ES-I3 (cell line): ENCODE measurements around the gene PRSS57.

Source experiments
- H3K36me3 ChIP-seq: 2 replicates; pipeline ENCODE4 v1.6.1; 2013; ENCODE audit warnings: mild to moderate bottlenecking, low read length, control low read depth, moderate library complexity; ENCODE audit not compliant: insufficient read depth
- H3K4me1 ChIP-seq: 2 replicates; pipeline ENCODE4 v1.6.1; 2013; ENCODE audit warnings: mild to moderate bottlenecking, control low read depth, low read length; ENCODE audit not compliant: insufficient read depth
- H3K9ac ChIP-seq: 2 replicates; pipeline ENCODE4 v1.6.1; 2013; ENCODE audit warnings: low read depth, mild to moderate bottlenecking, low read length, moderate library complexity
- H3K9me3 ChIP-seq: 2 replicates; pipeline ENCODE4 v1.6.1; 2013; ENCODE audit warnings: mild to moderate bottlenecking, low read length, moderate library complexity; ENCODE audit not compliant: control insufficient read depth, insufficient read depth

PRSS57 gene

GRCh38 chr19:648305-648704 is 46.9 kb downstream of the PRSS57 start:
- Histone ChIP-seq H3K9me3 (no peaks in the 10 kb centered on the region), H3K4me1 (no peaks in the 10 kb centered on the region), H3K9ac (no peak overlapping the region), H3K36me3 (peaks cover 3% of the 10 kb centered on the region)

- no peaks in the 10 kb centered on the region for H3K9me3 ChIP-seq
- no peak overlapping the region for H3K9ac ChIP-seq
- no peaks in the 10 kb centered on the region for H3K4me1 ChIP-seq
- H3K36me3 ChIP-seq, result peaks cover 3% of the 10 kb centered on the region
Observed at GRCh38 chr19:647566-648284, 47.5 kb downstream of the PRSS57 start.

DNA sequence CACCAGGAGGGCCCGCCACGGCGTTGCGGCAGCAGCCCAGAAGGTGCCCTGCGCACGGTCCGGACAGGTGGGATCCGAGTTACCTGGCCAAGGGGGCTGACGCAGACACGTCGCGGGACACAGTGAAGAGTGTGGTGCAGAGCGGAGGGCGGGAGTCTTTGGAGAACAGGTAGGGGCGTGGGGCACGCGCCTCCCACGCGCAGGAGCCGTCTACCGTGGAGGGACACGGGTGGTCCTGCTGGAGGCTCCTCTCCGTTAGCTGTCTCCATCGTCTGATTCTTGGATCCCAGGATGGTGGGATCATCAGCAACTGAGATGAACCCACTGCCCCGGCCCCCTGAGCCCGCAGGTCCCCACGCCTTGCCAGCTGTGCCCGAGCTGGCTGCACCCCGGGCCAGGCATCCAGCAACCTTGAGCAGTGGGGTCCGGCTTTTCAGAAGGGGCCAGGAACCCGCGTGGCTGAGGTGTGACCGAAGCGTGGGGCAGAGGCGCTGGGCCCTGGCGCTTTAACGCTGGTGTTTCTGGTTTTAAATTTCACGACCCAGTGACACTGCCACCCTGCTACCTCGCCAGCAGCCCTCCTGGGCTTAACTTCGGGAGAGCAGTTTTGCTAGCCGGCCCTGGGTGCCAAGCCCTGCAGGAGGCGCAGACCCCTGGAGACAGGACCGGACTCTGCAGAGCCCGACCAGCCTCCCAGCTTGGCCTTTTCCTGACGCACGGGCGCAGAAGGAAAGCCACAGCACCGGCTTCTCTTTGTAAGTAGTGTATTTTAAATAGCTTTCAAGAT is 48.3 kb downstream of the PRSS57 start:
- Histone ChIP-seq H3K9me3 (no peaks in the 10 kb centered on the region), H3K9ac (no peak overlapping the region), H3K4me1 (no peaks in the 10 kb centered on the region), H3K36me3 (peaks cover 3% of the 10 kb centered on the region)

- no peaks in the 10 kb centered on the region for H3K9me3 ChIP-seq
- H3K4me1 ChIP-seq, result no peaks in the 10 kb centered on the region
- peaks cover 3% of the 10 kb centered on the region for H3K36me3 ChIP-seq
- H3K9ac ChIP-seq, result no peak overlapping the region
Observed at GRCh38 chr19:645912-646778, 49.1 kb downstream of the PRSS57 start.

- H3K9ac ChIP-seq, result no peak overlapping the region
- peaks cover 3% of the 10 kb centered on the region for H3K36me3 ChIP-seq
- no peaks in the 10 kb centered on the region for H3K9me3 ChIP-seq
- no peaks in the 10 kb centered on the region for H3K4me1 ChIP-seq
Observed at GRCh38 chr19:644789-645188, 50.5 kb downstream of the PRSS57 start.

DNA sequence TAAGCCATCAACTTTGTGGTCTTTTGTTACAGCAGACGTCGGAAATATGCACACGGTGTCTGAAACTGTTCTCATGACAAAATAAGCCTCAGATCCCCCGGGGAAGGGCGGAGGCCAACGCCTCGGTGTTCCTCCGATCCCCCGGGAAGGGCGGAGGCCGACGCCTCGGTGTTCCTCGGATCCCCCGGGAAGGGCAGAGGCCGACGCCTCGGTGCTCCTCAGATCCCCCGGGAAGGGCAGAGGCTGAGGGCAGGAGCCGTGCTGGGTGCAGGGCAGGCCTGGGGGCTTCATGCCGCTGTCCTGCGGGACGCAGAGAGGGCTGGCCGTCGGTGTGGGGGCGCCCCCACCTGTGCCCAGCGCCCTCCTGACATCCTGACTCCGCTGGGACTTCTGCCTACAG is 50.9 kb downstream of the PRSS57 start:
- Histone ChIP-seq H3K9ac (no peak overlapping the region), H3K36me3 (peaks cover 3% of the 10 kb centered on the region), H3K4me1 (no peaks in the 10 kb centered on the region), H3K9me3 (no peaks in the 10 kb centered on the region)

DNA sequence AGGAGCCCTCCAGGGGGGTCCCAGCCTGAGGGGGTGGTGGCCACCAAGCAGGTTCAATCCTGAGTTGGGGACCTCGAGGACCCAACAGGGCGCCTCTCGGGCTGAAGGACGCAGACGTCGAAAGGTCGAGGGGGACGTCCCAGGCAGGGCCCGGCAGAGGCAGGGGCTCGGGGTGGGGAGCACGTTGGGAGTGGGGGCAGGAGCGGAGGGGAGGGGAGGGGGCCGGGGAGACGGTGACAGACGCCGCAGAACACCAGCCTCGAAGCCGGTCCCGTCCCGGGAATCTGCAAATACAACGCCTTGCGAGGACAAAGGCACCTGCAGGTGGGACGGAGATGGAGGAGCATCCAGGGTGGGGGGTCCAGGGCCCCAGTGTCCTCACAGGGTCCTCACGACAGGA is 51.5 kb downstream of the PRSS57 start:
- no peaks in the 10 kb centered on the region for H3K9me3 ChIP-seq
- no peaks in the 10 kb centered on the region for H3K4me1 ChIP-seq
- no peak overlapping the region for H3K9ac ChIP-seq
- H3K36me3 ChIP-seq, result peaks cover 3% of the 10 kb centered on the region

DNA sequence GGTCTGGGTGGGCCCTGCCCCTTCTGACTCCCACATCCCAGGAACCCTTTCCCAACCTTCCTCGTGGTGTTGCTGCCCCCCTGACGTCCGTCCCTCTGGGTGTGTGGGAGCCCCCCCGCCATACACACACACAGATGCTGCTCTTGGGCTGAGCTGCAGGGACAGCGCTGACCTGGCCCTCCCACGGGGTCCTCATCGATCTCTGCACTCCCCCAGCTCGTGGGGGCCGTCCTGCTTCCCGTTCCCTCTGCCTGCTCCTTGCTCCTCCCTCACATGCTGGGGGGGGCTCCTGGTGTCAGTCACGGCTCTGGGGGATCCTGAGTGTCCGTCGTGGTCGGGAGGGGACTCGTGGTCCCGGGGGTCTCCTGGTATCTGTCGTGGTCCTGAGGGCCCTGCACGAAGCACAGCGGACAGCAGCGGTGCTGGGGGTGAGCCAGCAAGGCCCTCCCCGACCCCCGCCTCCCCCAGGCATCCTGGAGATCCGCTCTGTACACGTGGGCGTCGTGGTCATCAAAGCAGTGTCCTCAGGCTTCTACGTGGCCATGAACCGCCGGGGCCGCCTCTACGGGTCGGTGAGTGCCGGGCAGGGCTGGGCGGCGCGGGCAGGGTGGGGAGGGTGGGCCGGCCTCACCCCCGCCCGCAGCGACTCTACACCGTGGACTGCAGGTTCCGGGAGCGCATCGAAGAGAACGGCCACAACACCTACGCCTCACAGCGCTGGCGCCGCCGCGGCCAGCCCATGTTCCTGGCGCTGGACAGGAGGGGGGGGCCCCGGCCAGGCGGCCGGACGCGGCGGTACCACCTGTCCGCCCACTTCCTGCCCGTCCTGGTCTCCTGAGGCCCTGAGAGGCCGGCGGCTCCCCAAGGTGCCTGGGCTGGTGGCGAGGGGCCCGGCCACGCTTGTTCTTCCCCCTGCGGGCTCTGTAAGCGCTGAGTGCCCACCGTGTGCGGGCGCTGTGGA is 52.2 kb downstream of the PRSS57 start:
- Histone ChIP-seq H3K9me3 (no peaks in the 10 kb centered on the region), H3K9ac (no peak overlapping the region), H3K36me3 (peaks cover 3% of the 10 kb centered on the region)

DNA sequence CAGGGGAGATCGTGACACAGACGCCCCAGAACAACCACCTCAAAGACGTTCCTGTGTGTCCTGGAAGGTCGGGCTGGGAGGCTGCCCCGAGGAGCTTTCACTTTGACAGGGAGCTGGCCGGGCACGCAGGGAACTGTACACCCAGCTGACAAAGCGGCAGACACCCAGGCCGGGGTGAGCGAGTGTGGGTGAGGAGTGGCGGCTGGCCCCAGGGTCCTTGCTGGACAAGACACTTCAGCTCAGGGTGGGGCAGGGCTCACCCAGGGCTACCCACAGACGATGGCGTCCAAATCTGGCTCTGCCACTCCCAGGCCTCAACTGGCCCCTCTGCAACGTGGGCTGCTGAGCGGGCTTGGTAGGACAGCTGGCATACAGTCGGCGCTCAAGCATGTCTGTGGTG is 53.5 kb downstream of the PRSS57 start:
- Histone ChIP-seq H3K36me3 (peaks cover 3% of the 10 kb centered on the region), H3K4me1 (no peaks in the 10 kb centered on the region), H3K9me3 (no peaks in the 10 kb centered on the region), H3K9ac (no peak overlapping the region)

More for the DNA sequence above, 52.2 kb downstream of the PRSS57 start:
- H3K4me1 ChIP-seq, result no peaks in the 10 kb centered on the region

DNA sequence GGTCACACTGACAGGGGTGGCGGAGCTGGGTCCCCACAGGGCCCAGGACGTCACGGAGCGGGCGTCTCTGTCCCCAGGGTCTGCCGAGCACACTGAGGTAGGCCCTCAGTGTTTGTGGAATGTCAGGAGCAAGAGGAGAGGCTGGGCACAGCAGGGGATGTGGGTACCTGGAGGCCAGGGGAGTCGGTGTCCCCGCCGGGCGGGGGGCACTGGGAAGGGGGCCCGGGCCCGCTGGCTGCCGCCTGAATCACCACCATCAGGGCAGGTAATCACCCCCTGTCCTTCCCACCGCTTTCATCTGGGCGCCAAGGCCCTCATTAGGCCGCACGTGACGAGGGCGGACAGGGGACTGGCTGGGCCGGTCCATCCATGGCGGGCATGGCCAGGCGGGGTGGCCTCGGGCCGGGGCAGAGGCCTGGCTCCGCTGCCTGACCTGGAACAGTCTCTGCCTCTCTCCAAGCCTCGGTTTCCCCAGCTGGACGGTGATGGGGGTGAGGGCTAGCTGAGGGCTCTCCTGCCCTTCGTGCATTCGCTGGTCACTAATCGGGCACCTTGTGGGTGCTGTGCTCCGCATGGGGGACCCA is 54.6 kb downstream of the PRSS57 start:
- Histone ChIP-seq H3K36me3 (no peaks in the 10 kb centered on the region; the same call in 1 of the 2 replicates), H3K4me1 (no peaks in the 10 kb centered on the region), H3K9me3 (no peaks in the 10 kb centered on the region), H3K9ac (no peak overlapping the region)

GRCh38 chr19:640161-640558 is 55.1 kb downstream of the PRSS57 start:
- no peaks in the 10 kb centered on the region for H3K4me1 ChIP-seq
- H3K9me3 ChIP-seq, result no peaks in the 10 kb centered on the region
- H3K9ac ChIP-seq, result peak overlapping the region; percentile 30; the same call in 1 of the 2 replicates
- no peaks in the 10 kb centered on the region for H3K36me3 ChIP-seq

- H3K36me3 ChIP-seq, result no peaks in the 10 kb centered on the region
- H3K9ac ChIP-seq, result peak within 1 kb of the TSS; percentile 68; the same call in 1 of the 2 replicates
- no peaks in the 10 kb centered on the region for H3K9me3 ChIP-seq
- no peaks in the 10 kb centered on the region for H3K4me1 ChIP-seq
Observed at GRCh38 chr19:639253-640160, 55.7 kb downstream of the PRSS57 start, which contains the start of gene FGF22. FGF22 (plus strand) TSS chr19:639879; CDS start chr19:639926, 47 bp downstream.
